Activated CD4-positive, alpha-beta T cell treated with anti-CD3 and anti-CD28 coated beads, Interleukin-2, amount 10 ng/mL, durations not matched to agents 24 days and 14 days (primary cell): ENCODE results near the gene SHANK1. TPM values are rescaled to one million over a fixed set of nuclear protein-coding genes. Genes with fewer than 3 reads are reported as not detected.
"Not testable (repeated sequence)": the region's sequence is repeated elsewhere in the genome, so short reads cannot be mapped to it uniquely, and the experiment has no call there.

Experiments
- DNase-seq: peaks from one replicate; pipeline ENCODE4 v3.0.0; 2022
- H3K27ac Mint-ChIP-seq: one replicate; pipeline ENCODE4 v1.8.0; 2022; ENCODE audit warnings: mild to moderate bottlenecking, mixed read lengths
- H3K27me3 Mint-ChIP-seq: one replicate; pipeline ENCODE4 v1.8.0; 2022; ENCODE audit warnings: mixed read lengths
- H3K36me3 Mint-ChIP-seq: one replicate; pipeline ENCODE4 v1.8.0; 2022; ENCODE audit warnings: low read depth, mild to moderate bottlenecking, mixed read lengths
- H3K4me1 Mint-ChIP-seq: one replicate; pipeline ENCODE4 v1.8.0; 2021; ENCODE audit warnings: mixed read lengths
- H3K4me3 Mint-ChIP-seq: one replicate; pipeline ENCODE4 v1.8.0; 2022; ENCODE audit warnings: mild to moderate bottlenecking, moderate library complexity, mixed read lengths
- H3K9me3 Mint-ChIP-seq: one replicate; pipeline ENCODE4 v1.8.0; 2021; ENCODE audit warnings: mixed read lengths
- intact Hi-C: fragments of 100-400 bp; cut with micrococcal nuclease; formaldehyde crosslinking; loops from one replicate; pipeline ENCODE4 v1.15.1; 2023
- total RNA-seq: library from RNA; stranded (reverse); gene quantifications from 2 replicates; pipeline ENCODE4 v1.2.3, GENCODE V29; 2022

Gene SHANK1
- total RNA-seq, 1 donor from 2014 or later = not detected

- Mint-ChIP-seq H3K4me1 (no peaks in the 10 kb centered on the region), H3K4me3 (no peak overlapping the region), H3K36me3 (no peaks in the 10 kb centered on the region), H3K27ac (no peak overlapping the region), H3K9me3 (no peaks in the 10 kb centered on the region), H3K27me3 (no peaks in the 10 kb centered on the region)
- DNase-seq = no peak
- intact Hi-C loops = no loop called here
These were observed 91.5 kb downstream of the SHANK1 start for GRCh38 chr19:50628146-50628545.

GRCh38 chr19:50626795-50627194 is 92.8 kb downstream of the SHANK1 start:
- H3K36me3 Mint-ChIP-seq = no peaks in the 10 kb centered on the region
- intact Hi-C loops = no loop called here
- no peaks in the 10 kb centered on the region for H3K4me1 Mint-ChIP-seq
- no peak overlapping the region for H3K4me3 Mint-ChIP-seq
- no peaks in the 10 kb centered on the region for H3K9me3 Mint-ChIP-seq
- no peak overlapping the region for H3K27ac Mint-ChIP-seq
- DNase-seq = no peak
- H3K27me3 Mint-ChIP-seq = no peaks in the 10 kb centered on the region

DNA sequence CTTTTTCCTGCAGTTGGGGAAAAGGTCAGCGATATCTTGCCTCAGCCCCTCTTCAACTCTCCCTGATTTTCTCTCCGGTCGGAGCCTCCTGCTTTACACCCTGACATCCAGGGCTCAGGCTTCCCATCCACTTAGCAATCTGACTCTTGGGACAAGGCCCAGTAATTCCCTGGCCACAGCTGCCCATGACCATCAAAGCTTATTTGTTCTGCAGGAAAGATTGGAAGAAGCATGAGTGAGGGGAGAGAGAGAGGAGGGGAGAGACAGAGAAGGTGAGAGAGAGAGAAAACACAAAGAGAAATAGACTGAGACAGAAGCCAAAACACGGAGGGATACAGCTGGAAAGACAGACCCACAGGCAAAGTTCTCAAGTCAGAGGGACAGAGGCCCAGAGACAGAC is 93.6 kb downstream of the SHANK1 start:
- no peaks in the 10 kb centered on the region for H3K27me3 Mint-ChIP-seq

GRCh38 chr19:50624949-50625600 is 94.5 kb downstream of the SHANK1 start:
- DNase-seq = no peak
- Mint-ChIP-seq H3K4me1 (no peaks in the 10 kb centered on the region), H3K27me3 (no peaks in the 10 kb centered on the region), H3K36me3 (no peaks in the 10 kb centered on the region), H3K4me3 (no peak overlapping the region), H3K9me3 (no peaks in the 10 kb centered on the region), H3K27ac (no peak overlapping the region)
- intact Hi-C loops = no loop called here

More for the DNA sequence above, 93.6 kb downstream of the SHANK1 start:
- DNase-seq = no peak
- no peaks in the 10 kb centered on the region for H3K9me3 Mint-ChIP-seq
- no peaks in the 10 kb centered on the region for H3K4me1 Mint-ChIP-seq
- no peak overlapping the region for H3K4me3 Mint-ChIP-seq
- no peak overlapping the region for H3K27ac Mint-ChIP-seq
- intact Hi-C loops = no loop called here
- H3K36me3 Mint-ChIP-seq = no peaks in the 10 kb centered on the region

GRCh38 chr19:50620394-50620906 is 99.2 kb downstream of the SHANK1 start:
- H3K4me3 Mint-ChIP-seq, DNase-seq, H3K9me3 Mint-ChIP-seq, H3K36me3 Mint-ChIP-seq, intact Hi-C loops, H3K27me3 Mint-ChIP-seq, H3K4me1 Mint-ChIP-seq, H3K27ac Mint-ChIP-seq: not testable (repeated sequence)

GRCh38 chr19:50619184-50619583 is 100.4 kb downstream of the SHANK1 start:
- H3K9me3 Mint-ChIP-seq, H3K4me3 Mint-ChIP-seq, H3K4me1 Mint-ChIP-seq, DNase-seq, H3K27me3 Mint-ChIP-seq, intact Hi-C loops, H3K36me3 Mint-ChIP-seq, H3K27ac Mint-ChIP-seq: not testable (repeated sequence)

GRCh38 chr19:50618379-50618778 is 101.2 kb downstream of the SHANK1 start:
- H3K27me3 Mint-ChIP-seq, DNase-seq, H3K4me1 Mint-ChIP-seq, H3K27ac Mint-ChIP-seq, intact Hi-C loops, H3K4me3 Mint-ChIP-seq, H3K9me3 Mint-ChIP-seq, H3K36me3 Mint-ChIP-seq: not testable (repeated sequence)

GRCh38 chr19:50612504-50613404 is 106.8 kb downstream of the SHANK1 start:
- intact Hi-C loops, H3K27ac Mint-ChIP-seq, H3K4me3 Mint-ChIP-seq, H3K27me3 Mint-ChIP-seq, H3K9me3 Mint-ChIP-seq, H3K36me3 Mint-ChIP-seq, DNase-seq, H3K4me1 Mint-ChIP-seq: not testable (repeated sequence)

Other genes with a start within 250 kb of the SHANK1 start
- 79.2 and 81.6 TPM in 2 replicates for gene EMC10, start 243.3 kb downstream of the SHANK1 start, total RNA-seq
- 0.21 and 0.68 TPM in 2 replicates for gene GARIN5A, start 243.0 kb downstream of the SHANK1 start, total RNA-seq
- gene JOSD2, start 208.6 kb downstream of the SHANK1 start, total RNA-seq = 41.7 and 44.0 TPM in 2 replicates
- gene ASPDH, start 205.9 kb downstream of the SHANK1 start, total RNA-seq = not detected in 2 replicates
- gene LRRC4B, start 151.4 kb downstream of the SHANK1 start, total RNA-seq = 0.12 TPM in 1 of 2 replicates, not detected in the other
- not detected in 2 replicates for gene SYT3, start 79.9 kb downstream of the SHANK1 start, total RNA-seq
- gene C19orf81, start 70.4 kb downstream of the SHANK1 start, total RNA-seq = 0.98 TPM in 1 of 2 replicates, not detected in the other
- 0.89 and 1.3 TPM in 2 replicates for gene CLEC11A, start 3.6 kb upstream of the SHANK1 start, total RNA-seq
- not detected in 2 replicates for gene GPR32, start 50.7 kb upstream of the SHANK1 start, total RNA-seq
- gene ACP4, start 70.6 kb upstream of the SHANK1 start, total RNA-seq = not detected in 2 replicates
- 3.0 TPM in 2 replicates for gene KLK1, start 104.0 kb upstream of the SHANK1 start, total RNA-seq
- not detected in 2 replicates for gene KLK15, start 113.8 kb upstream of the SHANK1 start, total RNA-seq
- gene KLK3, start 135.1 kb upstream of the SHANK1 start, total RNA-seq = not detected in 2 replicates
- 0.33 and 0.75 TPM in 2 replicates for gene KLK2, start 153.6 kb upstream of the SHANK1 start, total RNA-seq
- not detected in 2 replicates for gene KLK4, start 191.6 kb upstream of the SHANK1 start, total RNA-seq
- not detected in 2 replicates for gene KLK5, start 233.2 kb upstream of the SHANK1 start, total RNA-seq
- not detected in 2 replicates for gene KLK6, start 249.8 kb upstream of the SHANK1 start, total RNA-seq